NOMO-1 treated with dmso at 0.1 percent for 144 hours (cell line): ENCODE data around the gene DZANK1.
"Not testable (repeated sequence)": the region's sequence is repeated elsewhere in the genome, so short reads cannot be mapped to it uniquely, and the experiment has no call there.

ENCODE experiments used
- DNase-seq: peaks from one replicate; lab custom pipeline; 2025; ENCODE audit not compliant: unreplicated experiment; lab: John Stamatoyannopoulos, UW

DZANK1 gene

DNA sequence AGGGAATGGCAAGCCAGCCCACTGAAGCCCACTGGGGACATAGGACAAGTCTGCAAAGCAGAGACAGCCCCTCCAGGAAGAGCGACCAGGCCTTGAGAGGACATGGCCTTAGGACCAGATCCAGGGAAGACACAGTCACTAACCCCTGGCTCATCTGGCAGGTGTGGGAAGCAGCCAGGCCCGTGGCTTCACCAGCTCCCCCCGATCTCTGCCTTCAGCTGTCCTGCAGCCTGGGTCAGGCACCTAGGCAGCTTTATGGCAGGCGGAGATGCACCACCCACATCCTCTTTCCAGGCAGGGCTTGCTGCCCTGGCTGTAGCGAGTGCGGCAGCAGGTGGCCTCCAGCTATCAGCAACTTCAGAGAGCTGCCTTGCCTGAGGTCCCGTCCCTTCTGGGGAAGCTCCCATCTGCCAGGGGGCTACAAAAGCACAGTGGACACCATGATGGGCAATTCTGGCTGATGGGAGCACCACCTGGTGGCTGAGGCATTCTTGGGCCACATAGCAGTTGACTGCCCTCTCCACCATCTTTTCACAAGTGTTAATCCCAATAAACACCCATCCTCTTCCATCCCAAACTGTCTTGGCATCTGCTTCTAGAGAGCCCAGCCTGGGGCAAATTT, 85.8 kb downstream of the DZANK1 start:
- DNase-seq, result no peak

DNA sequence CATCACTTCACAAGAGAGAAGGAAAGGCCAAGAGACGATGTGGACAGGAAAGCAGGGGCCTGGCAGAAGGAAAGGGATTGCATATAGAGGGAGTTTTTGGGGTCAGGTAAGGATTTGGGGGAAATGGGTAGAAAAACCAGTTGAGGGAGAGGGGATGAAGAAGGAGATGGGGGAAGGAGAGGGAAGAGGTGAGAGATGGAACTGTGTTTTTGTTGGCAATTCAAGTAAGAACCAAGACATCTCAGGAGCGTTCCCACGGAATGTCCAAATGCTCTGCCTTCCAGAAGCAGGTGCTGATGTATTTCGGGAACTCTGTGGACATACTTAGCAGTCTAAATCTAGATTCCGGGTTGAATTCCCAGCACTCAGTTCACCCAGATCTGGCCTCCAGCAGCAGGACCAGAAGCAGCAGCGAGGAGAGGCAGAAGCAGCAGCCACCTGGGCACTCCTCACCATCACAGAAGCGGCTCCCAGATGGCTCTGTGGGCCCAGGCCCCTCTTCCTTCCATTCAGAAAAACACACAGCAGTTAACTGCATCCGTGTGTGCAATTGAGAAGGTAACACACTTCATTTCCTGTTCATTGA, 88.8 kb downstream of the DZANK1 start:
- no peak for DNase-seq

DNA sequence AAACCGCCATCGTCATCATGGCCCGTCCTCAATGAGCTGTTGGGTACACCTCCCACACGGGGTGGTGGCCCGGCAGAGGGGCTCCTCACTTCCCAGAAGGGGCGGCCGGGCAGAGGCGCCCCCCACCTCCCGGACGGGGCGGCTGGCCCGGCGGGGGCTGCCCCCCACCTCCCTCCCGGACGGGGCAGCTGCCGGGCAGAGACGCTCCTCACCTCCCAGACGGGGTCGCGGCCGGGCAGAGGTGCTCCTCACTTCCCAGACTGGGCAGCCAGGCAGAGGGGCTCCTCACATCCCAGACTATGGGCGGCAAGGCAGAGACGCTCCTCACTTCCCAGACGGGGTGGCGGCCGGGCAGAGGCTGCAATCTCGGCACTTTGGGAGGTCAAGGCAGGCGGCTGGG, 91.3 kb downstream of the DZANK1 start:
- not testable (repeated sequence) for DNase-seq

DNA sequence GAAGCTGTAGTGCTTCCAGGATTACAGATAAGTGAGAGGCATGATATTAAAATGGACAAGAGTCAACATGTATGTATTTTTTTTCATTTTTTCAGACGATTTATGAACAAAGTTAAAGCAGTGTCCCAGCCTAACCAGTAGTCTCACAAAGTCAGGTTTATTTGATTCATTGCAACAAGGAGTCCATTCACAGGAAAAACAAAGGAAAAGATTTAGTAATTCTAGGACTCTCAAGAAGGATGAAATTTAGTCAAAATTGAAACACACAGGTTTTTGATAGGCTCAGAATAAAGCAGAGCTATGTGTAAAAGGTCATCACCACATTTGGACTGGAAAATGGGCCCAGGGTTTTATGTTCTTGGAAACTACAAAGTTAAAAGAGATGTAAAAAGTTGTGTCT, 94.5 kb downstream of the DZANK1 start:
- no peak for DNase-seq

DNA sequence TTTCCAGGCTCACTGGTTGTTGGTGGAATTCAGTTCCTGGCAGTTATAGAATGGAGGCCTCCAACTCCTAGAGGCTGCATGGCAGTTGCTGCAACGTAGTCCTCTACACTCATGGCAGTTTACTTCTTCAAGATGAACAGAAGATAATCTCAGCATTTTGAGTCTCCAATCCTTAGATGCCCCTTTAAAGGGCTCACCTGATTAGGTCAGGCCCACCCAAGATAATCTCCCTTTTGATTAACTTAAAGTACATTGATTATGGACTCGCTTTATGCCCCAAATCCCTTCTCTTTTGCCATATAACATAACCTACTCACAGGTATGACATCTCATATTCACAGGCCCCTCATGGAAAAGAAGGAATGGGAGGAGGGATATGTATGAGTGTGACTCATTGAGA, 102.1 kb downstream of the DZANK1 start:
- no peak for DNase-seq

DNA sequence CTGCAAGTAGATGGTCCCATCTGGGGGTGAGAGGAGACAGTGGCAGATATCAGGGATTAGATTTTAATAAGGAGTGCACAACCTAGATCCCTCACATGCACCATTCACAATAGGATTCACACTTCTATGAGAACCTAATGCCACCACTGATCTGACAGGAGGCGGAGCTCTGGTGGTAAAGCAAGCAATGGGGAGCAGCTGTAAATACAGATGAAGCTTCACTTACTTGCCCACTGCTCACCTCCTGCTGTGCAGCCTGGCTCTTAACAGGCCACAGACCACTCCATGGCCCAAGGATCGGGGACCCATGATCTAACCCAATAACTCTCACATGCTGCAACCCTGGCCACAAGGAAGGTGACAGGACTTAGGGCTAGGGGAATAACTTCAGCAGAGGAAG, 103.1 kb downstream of the DZANK1 start:
- DNase-seq, result no peak

DNA sequence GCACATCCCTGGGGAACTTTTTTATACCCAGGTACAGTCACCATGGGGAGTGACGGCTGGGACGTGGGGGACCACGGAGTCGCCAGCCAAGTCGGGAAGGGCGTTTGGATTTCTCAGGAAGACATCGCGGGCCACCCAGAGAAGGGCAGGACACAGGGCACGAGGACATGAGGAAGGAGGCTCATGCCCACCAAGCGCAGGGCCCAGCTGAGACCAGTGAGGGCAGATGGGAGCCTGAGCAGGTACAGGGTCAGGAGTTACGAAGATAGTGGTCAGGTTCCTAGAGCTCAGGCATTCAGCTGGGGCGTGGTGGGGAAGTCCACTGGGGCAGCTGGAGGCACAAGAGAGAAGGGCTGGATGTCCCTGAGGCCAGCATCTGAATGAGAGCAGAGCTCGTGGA, 103.9 kb downstream of the DZANK1 start:
- no peak for DNase-seq

DNA sequence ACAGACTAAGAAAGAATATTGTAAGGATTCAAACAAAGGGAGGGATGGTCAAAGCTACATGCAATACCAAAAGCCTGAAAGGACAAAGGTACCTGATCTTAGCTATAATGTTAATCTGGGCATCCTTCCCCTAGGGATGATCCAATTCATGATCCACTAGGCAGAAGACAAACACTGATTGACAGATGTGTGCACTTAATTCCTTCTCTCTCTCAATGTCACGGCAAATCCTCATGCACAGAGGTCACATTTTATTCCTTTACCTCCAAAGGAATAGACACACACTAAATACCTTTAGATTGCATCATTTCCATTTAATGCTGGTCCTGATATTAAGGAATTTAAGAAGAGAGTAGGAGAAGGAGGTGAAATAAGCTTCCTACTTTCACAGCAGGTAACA, 105.2 kb downstream of the DZANK1 start:
- no peak for DNase-seq

DNA sequence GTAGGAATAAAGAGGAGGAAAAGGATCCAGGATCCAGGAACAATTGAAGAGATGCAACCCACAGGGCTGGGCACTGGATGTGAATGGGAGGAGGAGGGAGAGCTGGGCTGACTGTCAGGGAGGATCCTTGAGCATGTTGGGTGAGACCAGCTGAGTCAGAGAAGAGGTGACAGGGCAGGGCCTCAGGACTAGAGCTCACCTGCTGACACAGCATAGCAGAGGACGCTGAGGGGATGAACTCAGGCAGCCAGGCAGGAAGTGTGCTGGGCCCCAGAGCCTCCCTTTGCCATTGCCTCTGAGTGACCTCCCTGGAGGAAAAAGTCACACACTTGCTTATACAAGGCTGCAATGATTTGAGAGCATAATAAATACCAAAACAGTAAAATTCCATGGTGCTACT, 106.2 kb downstream of the DZANK1 start:
- no peak for DNase-seq

DNA sequence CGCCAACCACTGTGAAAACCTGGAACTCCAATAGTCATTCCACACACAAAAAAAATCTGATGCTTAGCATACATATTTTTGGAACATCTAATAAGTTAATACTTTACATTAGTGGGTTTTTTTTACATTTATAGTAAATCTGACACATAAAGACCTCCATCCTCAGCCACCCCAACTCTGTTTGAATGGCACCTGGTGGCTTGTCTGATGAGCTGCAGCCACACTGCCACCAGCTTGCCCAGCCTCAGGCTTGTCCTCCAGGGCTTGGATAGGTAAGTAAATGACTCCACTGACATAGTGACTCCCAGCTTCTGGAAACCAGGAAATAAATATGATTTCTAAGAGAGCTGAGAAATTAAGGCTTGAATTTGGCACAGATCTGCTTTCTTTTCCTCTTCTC, 107.0 kb downstream of the DZANK1 start:
- no peak for DNase-seq

DNA sequence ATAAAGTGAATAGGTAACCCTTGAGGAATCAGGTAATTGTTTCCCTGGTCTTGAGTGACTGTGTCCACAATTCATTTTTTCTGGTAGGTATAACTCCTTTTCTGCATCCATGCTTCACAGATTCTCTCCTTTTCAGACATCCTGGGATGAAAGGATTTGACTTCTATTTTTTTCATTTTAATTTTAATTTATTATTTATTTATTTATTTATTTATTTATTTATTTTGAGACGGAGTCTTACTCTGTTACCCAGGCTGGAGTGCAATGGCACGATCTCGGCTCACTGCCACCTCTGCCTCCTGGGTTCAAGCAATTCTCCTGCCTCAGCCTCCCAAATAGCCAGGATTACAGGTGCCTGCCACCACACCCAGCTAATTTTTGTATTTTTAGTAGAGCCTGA, 117.1 kb downstream of the DZANK1 start:
- DNase-seq, result not testable (repeated sequence)
